ENCODE data around the gene FILIP1L. TPM values are rescaled to one million over a fixed set of nuclear protein-coding genes. Genes with fewer than 3 reads are reported as not detected.

Gene FILIP1L
- polyA plus RNA-seq, 12 donors: 55.9 to 104 (median 65.0) TPM; not detected in 1

GRCh38 chr3:99809565-99809964 lies 304.7 kb downstream of the FILIP1L start:
- DNase-seq: no peak

GRCh38 chr3:99808163-99808794 lies 306.0 kb downstream of the FILIP1L start:
- DNase-seq: peak; percentile 24

GRCh38 chr3:99805160-99805559 lies 309.1 kb downstream of the FILIP1L start:
- no peak for DNase-seq

GRCh38 chr3:99803297-99803696 lies 311.0 kb downstream of the FILIP1L start:
- peak; percentile 44 for DNase-seq

- DNase-seq: no peak
Observed at GRCh38 chr3:99799422-99799821, 314.9 kb downstream of the FILIP1L start.

GRCh38 chr3:99795573-99795972 lies 318.7 kb downstream of the FILIP1L start:
- no peak for DNase-seq

- no peak for DNase-seq
Observed at GRCh38 chr3:99794485-99794884, 319.8 kb downstream of the FILIP1L start.

- no peak for DNase-seq
Observed at GRCh38 chr3:99789011-99789721, 325.1 kb downstream of the FILIP1L start.

Other genes starting within 250 kb of the FILIP1L start
- 10 to 100 TPM in 11 of 12 donors, not detected in 1; 31.7 to 45.6 (median 38.2) TPM for gene TBC1D23, start 146.5 kb upstream of the FILIP1L start, polyA plus RNA-seq (ENCODE audit: insufficient read length in 12 of 12)
- gene NIT2, start 220.3 kb upstream of the FILIP1L start, polyA plus RNA-seq (ENCODE audit: insufficient read length in 12 of 12): 10 to 100 TPM in 11 of 12 donors, not detected in 1; 22.0 to 44.4 (median 29.3) TPM

All from muscle of arm (tissue), 12 donors.